ENCODE data around the gene SLC36A1. TPM values are rescaled to one million over a fixed set of nuclear protein-coding genes. Genes with fewer than 3 reads are reported as not detected.

SLC36A1 gene
- polyA plus RNA-seq, result 9.6 to 12.9 TPM (median 11.8 TPM) in 3 replicates
- 1.8 TPM for polyA plus RNA-seq (2011; ENCODE audit: low read depth)
- 8.2 and 10.8 TPM in 2 replicates for polyA plus RNA-seq (2011; cell fraction: cytosol; rRNA removed)
- 32.1 and 32.6 TPM in 2 replicates for polyA plus RNA-seq (2011; cell fraction: nucleus; rRNA removed)
- polyA plus RNA-seq (2012; ENCODE audit: low replicate concordance), result 3.8 and 7.7 TPM in 2 replicates
- polyA minus RNA-seq, result 25.0 to 59.1 TPM (median 26.7 TPM) in 3 replicates
- polyA minus RNA-seq (2011; cell fraction: cytosol; rRNA and poly(A)+ RNA removed), result 25.7 TPM
- 23.7 and 33.5 TPM in 2 replicates for polyA minus RNA-seq (2011; cell fraction: nucleus; rRNA and poly(A)+ RNA removed)

GRCh38 chr5:151447174-151448037 lies at the start of gene SLC36A1:
TSS of gene SLC36A1 (plus strand) at chr5:151447603. CDS start at chr5:151458793, 11,190 bp downstream.
- peak; percentile 69 for DNase-seq (ENCODE audit: low read depth, low spot score)
- Histone ChIP-seq H3K4me1 (ENCODE audit: control insufficient read depth, extremely low read depth, insufficient read depth, low read length) (peaks cover 10% of the 10 kb centered on the region), H2AFZ (ENCODE audit: control insufficient read depth, low read length) (peak within 1 kb of the TSS; percentile 97), H3K79me2 (ENCODE audit: control insufficient read depth, insufficient read depth, low read length) (peaks cover 28% of the 10 kb centered on the region), H3K9ac (ENCODE audit: control insufficient read depth, extremely low read depth, insufficient read depth, low read length) (peak within 1 kb of the TSS; percentile 79), H3K9me3 (ENCODE audit: control insufficient read depth, low read depth, low read length) (no peaks in the 10 kb centered on the region), H3K36me3 (ENCODE audit: control insufficient read depth in 2 of 2, extremely low read depth in 1 of 2, insufficient read depth in 2 of 2, low read length in 2 of 2) (peaks cover 0 to 6% of the 10 kb centered on the region in 2 experiments), H3K9me1 (ENCODE audit: control insufficient read depth, extremely low read depth, insufficient read depth, low read length) (peaks cover 3% of the 10 kb centered on the region), H4K20me1 (ENCODE audit: control insufficient read depth, extremely low read depth, insufficient read depth, low read length) (no peaks in the 10 kb centered on the region), H3K4me3 (ENCODE audit: control insufficient read depth in 2 of 3, extremely low read depth in 1 of 3, insufficient read depth in 2 of 3, low read depth in 1 of 3, low read length in 3 of 3) (peak within 1 kb of the TSS; percentile 78 to 94 (median 88)), H3K4me2 (ENCODE audit: control insufficient read depth, extremely low read depth, insufficient read depth, low read depth, low read length) (peak within 1 kb of the TSS; percentile 100), H3K27me3 (ENCODE audit: control insufficient read depth, extremely low read depth, insufficient read depth, low read length) (no peaks in the 10 kb centered on the region), H3K27ac (ENCODE audit: control insufficient read depth, insufficient read depth, low read length) (peak within 1 kb of the TSS; percentile 55)
- dilution Hi-C loops (cut with MboI; ENCODE audit: extremely low pct_ligation_motif_present, low sequenced_read_pairs), result no loop called here
- TF ChIP-seq CTCF (optimal IDR thresholded peaks at IDR 0.05 in 1 of 3, IDR thresholded peaks at IDR 0.05 in 1 of 3, conservative IDR thresholded peaks at IDR 0.05 in 1 of 3; ENCODE audit: extremely low read depth in 1 of 3, insufficient read depth in 2 of 3, low read length in 3 of 3) (peak; percentile 87 to 96 (median 93)), EZH2 (IDR thresholded peaks at IDR 0.05; ENCODE audit: low read length) (no peak)
- peak; percentile 26 for FAIRE-seq

DNA sequence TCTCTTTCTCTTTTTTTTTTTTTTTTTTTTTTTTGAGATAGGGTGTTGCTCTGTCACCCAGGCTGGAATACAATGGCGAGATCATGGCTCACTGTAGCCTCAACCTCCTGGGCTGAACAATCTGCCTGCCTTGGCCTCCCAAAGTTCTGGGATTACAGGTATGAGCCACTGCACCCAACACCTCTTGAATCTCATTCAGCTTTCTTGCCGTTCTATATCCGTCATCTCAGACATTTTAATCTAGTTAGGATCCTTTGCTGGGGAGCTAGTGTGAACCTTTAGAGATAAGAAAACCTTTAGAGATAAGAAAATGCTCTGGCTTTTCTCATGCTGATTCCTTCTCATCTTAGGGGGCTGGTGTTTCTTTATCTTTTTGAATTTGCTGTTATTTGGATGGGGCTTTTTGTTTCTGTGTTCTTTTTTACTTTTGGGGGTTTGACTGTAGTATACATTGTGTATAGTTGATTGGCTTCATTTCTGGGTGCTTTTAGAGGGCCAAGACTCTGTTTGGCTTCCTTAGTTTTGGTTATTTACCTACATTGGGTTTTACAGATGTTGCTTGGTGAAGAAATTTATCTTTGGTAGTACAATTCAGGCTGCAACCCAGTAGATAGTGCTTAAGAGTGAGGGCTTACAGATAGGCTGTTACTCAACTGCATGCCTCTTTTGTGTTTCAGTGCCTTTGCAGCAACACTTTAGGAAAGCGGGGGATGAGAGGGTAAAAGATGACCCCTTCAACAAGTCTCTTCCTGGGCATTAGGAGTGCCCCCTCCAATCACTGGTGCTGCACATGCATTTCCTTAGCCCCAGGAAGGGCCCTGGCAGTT lies 41.9 kb upstream of the SLC36A1 start:
- no peak for DNase-seq (ENCODE audit: low read depth, low spot score)
- no peaks in the 10 kb centered on the region for H3K79me2 ChIP-seq (ENCODE audit: control insufficient read depth, insufficient read depth, low read length)
- FAIRE-seq, result no peak
- no peaks in the 10 kb centered on the region for H3K4me1 ChIP-seq (ENCODE audit: control insufficient read depth, extremely low read depth, insufficient read depth, low read length)
- TF ChIP-seq CTCF (optimal IDR thresholded peaks at IDR 0.05 in 1 of 3, IDR thresholded peaks at IDR 0.05 in 1 of 3, conservative IDR thresholded peaks at IDR 0.05 in 1 of 3; ENCODE audit: extremely low read depth in 1 of 3, insufficient read depth in 2 of 3, low read length in 3 of 3) (no peak), EZH2 (IDR thresholded peaks at IDR 0.05; ENCODE audit: low read length) (no peak)
- H4K20me1 ChIP-seq (ENCODE audit: control insufficient read depth, extremely low read depth, insufficient read depth, low read length), result no peaks in the 10 kb centered on the region
- H3K9me1 ChIP-seq (ENCODE audit: control insufficient read depth, extremely low read depth, insufficient read depth, low read length), result no peaks in the 10 kb centered on the region
- no peak overlapping the region for H3K4me3 ChIP-seq (ENCODE audit: control insufficient read depth in 2 of 3, extremely low read depth in 1 of 3, insufficient read depth in 2 of 3, low read depth in 1 of 3, low read length in 3 of 3)
- no peaks in the 10 kb centered on the region for H3K9me3 ChIP-seq (ENCODE audit: control insufficient read depth, low read depth, low read length)
- peaks cover 4% of the 10 kb centered on the region for H3K27me3 ChIP-seq (ENCODE audit: control insufficient read depth, extremely low read depth, insufficient read depth, low read length)
- H3K4me2 ChIP-seq (ENCODE audit: control insufficient read depth, extremely low read depth, insufficient read depth, low read depth, low read length), result no peak overlapping the region
- H2AFZ ChIP-seq (ENCODE audit: control insufficient read depth, low read length), result no peak overlapping the region
- dilution Hi-C loops (cut with MboI; ENCODE audit: extremely low pct_ligation_motif_present, low sequenced_read_pairs), result no loop called here
- H3K9ac ChIP-seq (ENCODE audit: control insufficient read depth, extremely low read depth, insufficient read depth, low read length), result no peak overlapping the region
- H3K36me3 ChIP-seq (ENCODE audit: control insufficient read depth in 2 of 2, extremely low read depth in 1 of 2, insufficient read depth in 2 of 2, low read length in 2 of 2), result no peaks in the 10 kb centered on the region
- no peak overlapping the region for H3K27ac ChIP-seq (ENCODE audit: control insufficient read depth, insufficient read depth, low read length)
